ENCODE data around the gene KPNB1. TPM values are rescaled to one million over a fixed set of nuclear protein-coding genes. Genes with fewer than 3 reads are reported as not detected.

KPNB1 gene
- total RNA-seq, 4 donors from 2014 or later, result 164 to 205 (median 181) TPM

DNA sequence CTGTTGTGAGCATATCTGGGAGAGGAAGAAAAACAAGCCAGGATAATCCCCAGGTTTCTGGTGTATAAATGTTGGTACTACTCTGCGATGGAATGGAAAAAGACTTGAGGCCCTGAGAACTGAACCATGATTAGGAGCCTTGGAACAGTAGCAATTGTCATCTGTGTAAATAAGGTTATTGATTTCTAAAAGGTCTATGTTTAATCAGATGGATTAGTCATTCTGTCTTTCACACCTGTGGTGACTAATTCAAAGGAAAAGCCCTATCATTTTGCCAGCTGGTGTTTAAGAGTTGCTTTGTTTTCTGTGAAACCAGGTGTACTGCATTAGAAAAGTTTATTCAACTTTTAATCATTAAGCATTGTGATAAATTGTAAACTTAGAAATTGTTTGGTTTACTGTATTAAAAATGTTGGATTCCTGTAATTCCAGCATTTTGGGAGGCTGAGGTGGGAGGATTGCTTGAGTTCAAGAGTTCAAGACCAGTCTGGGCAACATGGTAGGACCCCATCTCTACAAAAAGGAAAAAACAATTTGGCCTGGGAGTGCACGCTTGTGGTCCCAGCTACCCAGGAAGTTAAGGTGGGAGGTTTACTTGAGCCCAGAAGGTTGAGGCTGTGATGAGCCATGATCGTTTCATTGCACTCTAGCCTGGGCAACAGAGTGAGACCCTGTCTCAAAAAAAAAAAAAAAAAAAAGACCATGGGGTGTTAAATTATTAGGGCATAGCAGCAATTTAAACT is 29.0 kb upstream of the KPNB1 start:
- Histone ChIP-seq H3K9me3 (no peaks in the 10 kb centered on the region), H3K4me1 (peaks cover 0 to 22% (median 0%) of the 10 kb centered on the region in 4 donors), H3K36me3 (peaks cover 0 to 78% (median 18%) of the 10 kb centered on the region in 3 donors), H3K27ac (peak overlapping the region in 1 of 4 donors; percentile 15), H3K4me3 (no peak overlapping the region), H3K27me3 (no peaks in the 10 kb centered on the region)
- no peak for DNase-seq (ENCODE audit: low spot score in 2 of 2)
- no peak for TF ChIP-seq POLR2A (IDR thresholded peaks at IDR 0.05)
- TF ChIP-seq, protein P1, sequence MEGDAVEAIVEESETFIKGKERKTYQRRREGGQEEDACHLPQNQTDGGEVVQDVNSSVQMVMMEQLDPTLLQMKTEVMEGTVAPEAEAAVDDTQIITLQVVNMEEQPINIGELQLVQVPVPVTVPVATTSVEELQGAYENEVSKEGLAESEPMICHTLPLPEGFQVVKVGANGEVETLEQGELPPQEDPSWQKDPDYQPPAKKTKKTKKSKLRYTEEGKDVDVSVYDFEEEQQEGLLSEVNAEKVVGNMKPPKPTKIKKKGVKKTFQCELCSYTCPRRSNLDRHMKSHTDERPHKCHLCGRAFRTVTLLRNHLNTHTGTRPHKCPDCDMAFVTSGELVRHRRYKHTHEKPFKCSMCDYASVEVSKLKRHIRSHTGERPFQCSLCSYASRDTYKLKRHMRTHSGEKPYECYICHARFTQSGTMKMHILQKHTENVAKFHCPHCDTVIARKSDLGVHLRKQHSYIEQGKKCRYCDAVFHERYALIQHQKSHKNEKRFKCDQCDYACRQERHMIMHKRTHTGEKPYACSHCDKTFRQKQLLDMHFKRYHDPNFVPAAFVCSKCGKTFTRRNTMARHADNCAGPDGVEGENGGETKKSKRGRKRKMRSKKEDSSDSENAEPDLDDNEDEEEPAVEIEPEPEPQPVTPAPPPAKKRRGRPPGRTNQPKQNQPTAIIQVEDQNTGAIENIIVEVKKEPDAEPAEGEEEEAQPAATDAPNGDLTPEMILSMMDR (IDR thresholded peaks at IDR 0.05), result no peak
- no peak for TF ChIP-seq EP300 (IDR thresholded peaks at IDR 0.05)
- 79 to 82% methylated on average over 3 of the region's 3 CpGs for WGBS, 2 donors

DNA sequence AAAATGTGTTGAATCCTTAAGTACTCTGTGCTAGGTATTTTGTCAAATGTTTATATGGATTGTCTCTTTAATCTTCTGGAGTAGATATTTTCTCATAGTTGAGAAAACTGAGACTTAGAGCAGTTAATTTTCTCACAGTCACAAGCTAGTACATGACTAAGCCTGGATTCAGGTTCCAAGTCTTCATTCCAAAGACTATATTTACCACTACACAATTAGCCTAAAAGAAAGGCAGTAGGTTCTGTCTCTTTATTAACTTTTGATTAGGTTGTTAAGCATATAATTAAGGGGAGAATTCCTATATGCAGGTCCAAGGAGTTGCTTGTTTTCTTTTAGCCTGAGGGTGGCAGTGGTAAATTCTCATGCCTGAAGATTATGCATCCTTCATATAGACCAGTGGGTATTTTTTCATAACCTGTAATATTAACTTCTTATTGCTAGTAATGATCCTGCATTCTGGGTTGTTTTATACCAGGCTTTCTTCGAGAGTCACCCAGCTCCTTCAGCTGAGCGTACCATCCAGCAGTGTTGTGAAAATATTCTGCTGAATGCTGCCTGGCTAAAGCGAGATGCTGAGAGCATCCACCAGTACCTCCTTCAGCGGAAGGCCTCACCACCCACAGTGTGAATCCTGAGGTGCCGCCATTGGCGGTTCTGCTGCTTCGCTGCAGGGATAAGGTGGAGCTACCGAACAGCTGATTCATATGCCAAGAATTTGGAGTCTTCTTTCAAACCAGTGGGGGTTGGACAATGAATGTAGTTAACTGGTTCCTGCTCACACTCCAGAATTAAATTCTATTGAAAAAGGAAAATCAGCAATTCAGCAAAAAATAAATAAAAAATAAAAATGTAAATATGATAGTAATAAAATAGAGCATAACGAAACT is 28.2 kb upstream of the KPNB1 start:
- Histone ChIP-seq H3K27me3 (no peaks in the 10 kb centered on the region), H3K4me3 (no peak overlapping the region), H3K9me3 (no peaks in the 10 kb centered on the region), H3K36me3 (peaks cover 0 to 81% (median 18%) of the 10 kb centered on the region in 3 donors), H3K4me1 (peaks cover 0 to 17% (median 0%) of the 10 kb centered on the region in 4 donors), H3K27ac (peak overlapping the region in 2 of 4 donors; percentile 15 to 25)
- TF ChIP-seq, protein P1 (IDR thresholded peaks at IDR 0.05), result no peak
- TF ChIP-seq POLR2A (IDR thresholded peaks at IDR 0.05), result no peak
- 24 to 26% methylated on average over 9 of the region's 9 CpGs for WGBS, 2 donors
- DNase-seq (ENCODE audit: low spot score in 2 of 2), result no peak

- Histone ChIP-seq H3K36me3 (peaks cover 0 to 80% (median 18%) of the 10 kb centered on the region in 3 donors), H3K27ac (peak overlapping the region in 2 of 4 donors; percentile 23 to 25), H3K4me1 (peaks cover 0 to 17% (median 0%) of the 10 kb centered on the region in 4 donors), H3K4me3 (no peak overlapping the region), H3K27me3 (no peaks in the 10 kb centered on the region), H3K9me3 (no peaks in the 10 kb centered on the region)
- 24 to 36% methylated on average over 2 of the region's 2 CpGs for WGBS, 2 donors
- no peak for DNase-seq (ENCODE audit: low spot score in 2 of 2)
- TF ChIP-seq, protein P1 (IDR thresholded peaks at IDR 0.05), result no peak
- no peak for TF ChIP-seq EP300 (IDR thresholded peaks at IDR 0.05)
- no peak for TF ChIP-seq POLR2A (IDR thresholded peaks at IDR 0.05)
Observed at GRCh38 chr17:47622180-47622549, 27.6 kb upstream of the KPNB1 start.

DNA sequence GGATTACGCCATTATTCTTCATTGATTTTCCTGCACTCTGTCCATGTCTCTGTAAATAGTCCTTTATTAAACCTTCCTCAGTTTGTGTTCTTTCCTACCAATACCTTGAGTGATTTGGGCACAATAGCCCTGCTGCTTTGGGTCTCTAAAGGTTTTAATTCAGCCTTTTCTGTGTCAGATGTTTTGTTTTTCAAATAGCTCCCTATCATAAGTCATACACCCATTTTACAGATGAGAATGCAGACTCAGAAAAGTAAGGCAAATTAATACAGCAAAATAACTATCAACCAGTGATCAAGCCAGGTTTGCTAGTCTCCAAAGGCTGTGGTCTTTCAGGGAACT is 25.0 kb upstream of the KPNB1 start:
- H3K4me1 ChIP-seq, result peaks cover 0 to 17% (median 0%) of the 10 kb centered on the region in 4 donors
- H3K27ac ChIP-seq, result no peak overlapping the region
- peaks cover 0 to 56% (median 0%) of the 10 kb centered on the region in 3 donors for H3K36me3 ChIP-seq
- no peaks in the 10 kb centered on the region for H3K9me3 ChIP-seq
- TF ChIP-seq, protein P1 (IDR thresholded peaks at IDR 0.05), result no peak
- TF ChIP-seq POLR2A (IDR thresholded peaks at IDR 0.05), result no peak
- TF ChIP-seq EP300 (IDR thresholded peaks at IDR 0.05), result no peak
- H3K27me3 ChIP-seq, result no peaks in the 10 kb centered on the region
- no peak overlapping the region for H3K4me3 ChIP-seq
- DNase-seq (ENCODE audit: low spot score in 2 of 2), result no peak
- WGBS, 2 donors, result 0 to 4% methylated on average over 1 of the region's 1 CpG

Measured in tibial nerve (tissue), 4 donors.